Measurements from ENCODE around the gene CHML. TPM values are rescaled to one million over a fixed set of nuclear protein-coding genes. Genes with fewer than 3 reads are reported as not detected.

The CHML gene
- total and polyA plus RNA-seq, 2 of the 8 experiments (the other 6 are each of a cell fraction or from before 2014, with no cell fraction given) = 11.5 to 82.4 TPM

DNA sequence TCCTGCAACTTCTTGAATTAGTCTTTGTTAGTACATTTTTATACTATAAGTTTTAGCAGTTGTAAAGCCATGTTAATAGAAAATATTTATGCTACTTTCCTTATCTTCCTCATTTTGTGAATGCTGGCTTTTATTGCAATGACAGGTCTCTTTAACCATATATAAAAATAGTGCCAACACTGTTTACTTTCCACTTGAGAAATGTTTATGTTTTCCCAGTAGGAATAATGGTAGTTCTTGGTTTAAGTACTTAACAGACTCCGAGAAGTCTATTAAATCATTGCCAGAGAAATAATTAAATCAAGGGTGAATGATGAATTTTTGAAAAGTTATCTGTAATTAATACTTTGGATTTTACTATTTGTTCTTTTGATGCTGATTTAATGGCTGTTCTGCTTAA is 9.7 kb downstream of the CHML start:
- Histone ChIP-seq H2AK5ac (ENCODE audit: low read depth, low read length) (no peak overlapping the region), H2BK120ac (replicated peaks; ENCODE audit: low read depth, low read length) (no peak overlapping the region), H4K20me1 (replicated peaks in 1 of 2; ENCODE audit: control insufficient read depth in 1 of 2, insufficient read depth in 2 of 2, low read length in 2 of 2) (peaks cover 2 to 4% of the 10 kb centered on the region in 2 experiments), H4K5ac (ENCODE audit: insufficient read length, low read depth, low read length) (no peak overlapping the region), H3K4me2 (ENCODE audit: insufficient read depth in 1 of 2, low read depth in 2 of 2, low read length in 2 of 2) (no peak overlapping the region), H3K79me2 (ENCODE audit: control insufficient read depth in 1 of 2, insufficient read depth in 2 of 2, low read length in 2 of 2) (peaks cover 0 to 50% of the 10 kb centered on the region in 2 experiments; a peak in 3 of 4 replicates), H3K14ac (ENCODE audit: insufficient read length) (no peak overlapping the region), H2BK12ac (ENCODE audit: low read depth, low read length) (no peak overlapping the region), H3K36me3 (ENCODE audit: control insufficient read depth in 2 of 4, insufficient read depth in 4 of 4, low read length in 3 of 4) (peaks cover 0 to 31% (median 9%) of the 10 kb centered on the region in 4 experiments; a peak in 5 of 8 replicates), H3K27ac (ENCODE audit: low read depth, low read length) (no peak overlapping the region), H3K23me2 (ENCODE audit: low read depth, low read length) (no peaks in the 10 kb centered on the region), H3K18ac (ENCODE audit: extremely low read depth, low read length) (no peak overlapping the region), H2AFZ (ENCODE audit: low read length) (no peak overlapping the region), H3K9me3 (ENCODE audit: insufficient read depth in 2 of 2, low read depth in 1 of 2, low read length in 1 of 2) (no peaks in the 10 kb centered on the region), H3K56ac (replicated peaks; ENCODE audit: insufficient read length, low read depth, low read length) (no peak overlapping the region), H3K23ac (ENCODE audit: insufficient read length) (no peak overlapping the region), H3K4ac (replicated peaks; ENCODE audit: insufficient read length, low read depth, low read length) (no peak overlapping the region), H2BK15ac (ENCODE audit: low read length) (no peak overlapping the region), H3K79me1 (ENCODE audit: low read depth, low read length) (no peaks in the 10 kb centered on the region), H4K8ac (ENCODE audit: extremely low read depth, insufficient read depth, low read length) (no peak overlapping the region), H4K91ac (replicated peaks; ENCODE audit: insufficient read length, low read length) (no peak overlapping the region), H3K27me3 (replicated peaks in 1 of 4; ENCODE audit: control insufficient read depth in 3 of 4, extremely low read depth in 1 of 4, insufficient read depth in 3 of 4, low read length in 3 of 4) (no peaks in the 10 kb centered on the region), H3K4me1 (replicated peaks in 1 of 4; ENCODE audit: control insufficient read depth in 3 of 4, insufficient read depth in 4 of 4, low read length in 3 of 4) (peaks cover 0 to 3% (median 0%) of the 10 kb centered on the region in 4 experiments; a peak in 3 of 7 replicates), H3K9ac (replicated peaks in 1 of 4; ENCODE audit: extremely low read depth in 1 of 4, low read depth in 3 of 4, low read length in 3 of 4) (no peak overlapping the region), H2BK20ac (ENCODE audit: low read length) (no peak overlapping the region), H2BK5ac (ENCODE audit: low read depth, low read length) (no peak overlapping the region), H3K4me3 (ENCODE audit: extremely low read depth in 1 of 4, insufficient read depth in 2 of 4, low read depth in 3 of 4, low read length in 4 of 4) (no peak overlapping the region)
- no peak for TF ChIP-seq SIX5 (IDR thresholded peaks at IDR 0.05; ENCODE audit: low read depth, low read length)
- TF ChIP-seq RXRA (IDR thresholded peaks at IDR 0.05; ENCODE audit: insufficient read depth, low read depth, low read length) = no peak
- no peak for TF ChIP-seq BCL11A (IDR thresholded peaks at IDR 0.05; ENCODE audit: low read depth in 2 of 2, low read length in 2 of 2)
- TF ChIP-seq CBX8 (IDR thresholded peaks at IDR 0.05; ENCODE audit: borderline replicate concordance, low read depth, low read length) = no peak
- no peak for TF ChIP-seq RFX5 (IDR thresholded peaks at IDR 0.05; ENCODE audit: borderline replicate concordance, low read depth, low read length)
- TF ChIP-seq POLR2AphosphoS5 (IDR thresholded peaks at IDR 0.05; ENCODE audit: low read depth, low read length) = no peak
- no peak for TF ChIP-seq KDM1A (IDR thresholded peaks at IDR 0.05; ENCODE audit: borderline replicate concordance, low read length)
- no peak for TF ChIP-seq TBP (IDR thresholded peaks at IDR 0.05; ENCODE audit: low read depth, low read length)
- TF ChIP-seq RNF2 (IDR thresholded peaks at IDR 0.05; ENCODE audit: borderline replicate concordance, low read depth, low read length, missing control alignments, poor library complexity, severe bottlenecking) = no peak
- ChIA-PET POLR2A (ENCODE audit: partially characterized antibody) (no interaction called here), CTCF (ENCODE audit: partially characterized antibody) (interaction anchor here (0.7 to 1.7 kb wide), 3 partner anchors 13 to 202 kb away, joined by 3 to 5 read pairs (median 3); no protein-coding TSS in a partner anchor)
- FAIRE-seq = no peak
- WGBS, 2 experiments (ENCODE audit: extremely low coverage in 1 of 2, insufficient coverage in 1 of 2, insufficient read length in 1 of 2, insufficient replicate concordance in 2 of 2, low coverage in 1 of 2, low lambda C conversion rate in 2 of 2, missing lambda C conversion rate in 1 of 2) = 100% methylated on average over 1 of the region's 1 CpG; no CpG with 5 or more reads in 1 of the 2 experiments
- no peak for DNase-seq (ENCODE audit: low read depth in 1 of 2, low spot score in 2 of 2)

All from H1 (cell line).